Panc1 (cell line): ENCODE measurements around the gene ARSG. TPM values are rescaled to one million over a fixed set of nuclear protein-coding genes. Genes with fewer than 3 reads are reported as not detected.

Experiments
- ATAC-seq: fragments of 200-7000 bp; cut with Tn5 transposase; 2 replicates; pipeline ENCODE4 v1.9.1; 2020; ENCODE audit warnings: mild to moderate bottlenecking, moderate library complexity
- BruUV-seq: library from RNA; stranded (reverse); fragments of 400-500 nt; replicated peaks from 2 replicates; lab custom pipeline; 2021; lab: Mats Ljungman, UMichigan
- CTCF ChIA-PET: fragments of 300-600 bp; sonication (Branson Sonifier 250); formaldehyde crosslinking; loops from one replicate; lab custom pipeline; 2022; ENCODE audit warnings: antibody characterized with exemption; lab: Charles Lee
- POLR2A ChIA-PET: fragments of 300-600 bp; sonication (Branson Sonifier 250); formaldehyde crosslinking; loops from one replicate; lab custom pipeline; 2022; ENCODE audit warnings: antibody characterized with exemption; lab: Charles Lee
- DNase-seq: peaks from one replicate; pipeline ENCODE4 v3.0.0-alpha.2; 2010; ENCODE audit warnings: low read depth, low spot score
- H3K27ac ChIP-seq: 2 replicates; pipeline ENCODE4 v1.5.1; 2011; ENCODE audit warnings: mild to moderate bottlenecking, low read length, inconsistent platforms
- H3K27me3 ChIP-seq: fragments of 200-500 bp; sonication (Bioruptor generic); 2 replicates; pipeline ENCODE4 v1.6.0; 2014; ENCODE audit warnings: low read length, inconsistent platforms; ENCODE audit not compliant: control insufficient read depth, insufficient read depth
- H3K36me3 ChIP-seq: fragments of 200-500 bp; sonication (Bioruptor generic); 2 replicates; pipeline ENCODE4 v1.5.1; 2014; ENCODE audit warnings: inconsistent platforms, mild to moderate bottlenecking, low read length, moderate library complexity; ENCODE audit not compliant: control insufficient read depth, insufficient read depth
- H3K4me1 ChIP-seq: 2 replicates; pipeline ENCODE4 v1.5.1; 2011; ENCODE audit warnings: inconsistent platforms, mild to moderate bottlenecking, low read length, moderate library complexity; ENCODE audit not compliant: control insufficient read depth, insufficient read depth
- H3K4me3 ChIP-seq, 2 experiments: 2 replicates each; pipeline ENCODE4 v1.5.1; 2011 to 2012; ENCODE audit warnings: low read depth in 2 of 2, low read length in 2 of 2, mild to moderate bottlenecking in 2 of 2, inconsistent platforms in 1 of 2, moderate library complexity in 1 of 2
- H3K9me3 ChIP-seq: fragments of 200-500 bp; sonication (Bioruptor generic); 2 replicates; pipeline ENCODE4 v1.5.1; 2014; ENCODE audit warnings: low read depth, mild to moderate bottlenecking, inconsistent platforms, low read length, moderate library complexity; ENCODE audit not compliant: control insufficient read depth, insufficient read depth
- POLR2AphosphoS5 ChIP-seq: IDR thresholded peaks from 2 replicates; pipeline ENCODE4 v1.6.1; 2012; ENCODE audit warnings: mild to moderate bottlenecking, low read depth, low read length, moderate library complexity
- SIN3A ChIP-seq: IDR thresholded peaks from 2 replicates; pipeline ENCODE4 v1.6.1; 2012; ENCODE audit warnings: low read depth, mild to moderate bottlenecking, low read length, moderate library complexity, borderline replicate concordance; ENCODE audit not compliant: insufficient read depth
- TCF7L2 ChIP-seq: IDR thresholded peaks from 2 replicates; pipeline ENCODE4 v1.6.1; 2011; ENCODE audit warnings: mild to moderate bottlenecking, low read depth, low read length, inconsistent platforms
- in situ Hi-C: cut with HindIII; loops from 2 replicates; pipeline ENCODE4 v1.10.0; 2016; ENCODE audit warnings: low sequenced_read_pairs, low pct_unique_long_range_greater_than_20kb
- intact Hi-C: fragments of 100-400 bp; cut with micrococcal nuclease; formaldehyde crosslinking; loops from one replicate; pipeline ENCODE4 v1.10.0; 2022; ENCODE audit not compliant: unreplicated experiment
- total RNA-seq: library from RNA; stranded (reverse); gene quantifications from one replicate; pipeline ENCODE4 v1.2.1, GENCODE V29; 2021; ENCODE audit not compliant: unreplicated experiment
- TF ChIP-seq, protein P1 (sequence below), 2 experiments: IDR thresholded peaks; 2 replicates each; pipeline ENCODE4 v1.6.1; 2011 to 2012; ENCODE audit warnings: low read depth in 2 of 2, control low read depth in 1 of 2, low read length in 1 of 2, mild to moderate bottlenecking in 1 of 2, moderate library complexity in 1 of 2; ENCODE audit not compliant: insufficient read depth in 1 of 2
- TF ChIP-seq, protein P2 (sequence below): fragments of 450-650 bp; IDR thresholded peaks from 2 replicates; pipeline ENCODE4 v1.5.1; 2017; ENCODE audit warnings: mild to moderate bottlenecking

ARSG gene
- total RNA-seq, 1 experiment from 2014 or later: 2.3 TPM

DNA sequence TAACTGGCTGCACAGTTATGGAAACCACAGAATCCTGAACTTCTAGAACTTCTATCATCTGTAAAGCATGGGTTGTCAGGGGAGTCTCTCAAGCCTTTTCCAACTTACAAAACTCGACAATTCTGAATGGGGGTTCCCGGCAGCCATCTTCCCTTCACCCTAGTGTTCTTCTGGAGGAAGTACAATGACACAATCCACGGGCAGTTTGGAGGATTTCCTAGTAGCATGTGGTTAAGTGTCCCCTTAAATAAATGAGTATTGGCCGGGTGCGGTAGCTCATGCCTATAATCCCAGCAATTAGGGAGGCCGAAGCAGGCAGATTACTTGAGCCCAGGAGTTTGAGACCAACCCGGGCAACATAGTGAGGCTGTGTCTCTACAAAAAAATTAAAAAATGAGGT lies 2.5 kb upstream of the ARSG start:
- ATAC-seq (no peak), DNase-seq (no peak)
- Histone ChIP-seq H3K27me3 (peaks cover 4% of the 10 kb centered on the region), H3K27ac (no peak overlapping the region), H3K9me3 (no peaks in the 10 kb centered on the region), H3K4me3 (no peak overlapping the region), H3K4me1 (0 out of 2 replicates have a peak, but pooled peaks cover 2% of the 10 kb centered on the region), H3K36me3 (no peaks in the 10 kb centered on the region)
- no TSS peak for BruUV-seq
- ChIA-PET CTCF (no interaction called here), POLR2A (no interaction called here)
- in situ Hi-C loops: no loop called here
- intact Hi-C loops: no loop called here
- no peak for TF ChIP-seq POLR2AphosphoS5
- TF ChIP-seq SIN3A: no peak
- TF ChIP-seq TCF7L2: no peak
- TF ChIP-seq, protein P1, sequence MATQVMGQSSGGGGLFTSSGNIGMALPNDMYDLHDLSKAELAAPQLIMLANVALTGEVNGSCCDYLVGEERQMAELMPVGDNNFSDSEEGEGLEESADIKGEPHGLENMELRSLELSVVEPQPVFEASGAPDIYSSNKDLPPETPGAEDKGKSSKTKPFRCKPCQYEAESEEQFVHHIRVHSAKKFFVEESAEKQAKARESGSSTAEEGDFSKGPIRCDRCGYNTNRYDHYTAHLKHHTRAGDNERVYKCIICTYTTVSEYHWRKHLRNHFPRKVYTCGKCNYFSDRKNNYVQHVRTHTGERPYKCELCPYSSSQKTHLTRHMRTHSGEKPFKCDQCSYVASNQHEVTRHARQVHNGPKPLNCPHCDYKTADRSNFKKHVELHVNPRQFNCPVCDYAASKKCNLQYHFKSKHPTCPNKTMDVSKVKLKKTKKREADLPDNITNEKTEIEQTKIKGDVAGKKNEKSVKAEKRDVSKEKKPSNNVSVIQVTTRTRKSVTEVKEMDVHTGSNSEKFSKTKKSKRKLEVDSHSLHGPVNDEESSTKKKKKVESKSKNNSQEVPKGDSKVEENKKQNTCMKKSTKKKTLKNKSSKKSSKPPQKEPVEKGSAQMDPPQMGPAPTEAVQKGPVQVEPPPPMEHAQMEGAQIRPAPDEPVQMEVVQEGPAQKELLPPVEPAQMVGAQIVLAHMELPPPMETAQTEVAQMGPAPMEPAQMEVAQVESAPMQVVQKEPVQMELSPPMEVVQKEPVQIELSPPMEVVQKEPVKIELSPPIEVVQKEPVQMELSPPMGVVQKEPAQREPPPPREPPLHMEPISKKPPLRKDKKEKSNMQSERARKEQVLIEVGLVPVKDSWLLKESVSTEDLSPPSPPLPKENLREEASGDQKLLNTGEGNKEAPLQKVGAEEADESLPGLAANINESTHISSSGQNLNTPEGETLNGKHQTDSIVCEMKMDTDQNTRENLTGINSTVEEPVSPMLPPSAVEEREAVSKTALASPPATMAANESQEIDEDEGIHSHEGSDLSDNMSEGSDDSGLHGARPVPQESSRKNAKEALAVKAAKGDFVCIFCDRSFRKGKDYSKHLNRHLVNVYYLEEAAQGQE (IDR thresholded peaks at IDR 0.05; ENCODE audit: insufficient read depth in 1 of 2, low read depth in 2 of 2, low read length in 1 of 2): no peak
- TF ChIP-seq, protein P2, sequence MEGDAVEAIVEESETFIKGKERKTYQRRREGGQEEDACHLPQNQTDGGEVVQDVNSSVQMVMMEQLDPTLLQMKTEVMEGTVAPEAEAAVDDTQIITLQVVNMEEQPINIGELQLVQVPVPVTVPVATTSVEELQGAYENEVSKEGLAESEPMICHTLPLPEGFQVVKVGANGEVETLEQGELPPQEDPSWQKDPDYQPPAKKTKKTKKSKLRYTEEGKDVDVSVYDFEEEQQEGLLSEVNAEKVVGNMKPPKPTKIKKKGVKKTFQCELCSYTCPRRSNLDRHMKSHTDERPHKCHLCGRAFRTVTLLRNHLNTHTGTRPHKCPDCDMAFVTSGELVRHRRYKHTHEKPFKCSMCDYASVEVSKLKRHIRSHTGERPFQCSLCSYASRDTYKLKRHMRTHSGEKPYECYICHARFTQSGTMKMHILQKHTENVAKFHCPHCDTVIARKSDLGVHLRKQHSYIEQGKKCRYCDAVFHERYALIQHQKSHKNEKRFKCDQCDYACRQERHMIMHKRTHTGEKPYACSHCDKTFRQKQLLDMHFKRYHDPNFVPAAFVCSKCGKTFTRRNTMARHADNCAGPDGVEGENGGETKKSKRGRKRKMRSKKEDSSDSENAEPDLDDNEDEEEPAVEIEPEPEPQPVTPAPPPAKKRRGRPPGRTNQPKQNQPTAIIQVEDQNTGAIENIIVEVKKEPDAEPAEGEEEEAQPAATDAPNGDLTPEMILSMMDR: no peak

DNA sequence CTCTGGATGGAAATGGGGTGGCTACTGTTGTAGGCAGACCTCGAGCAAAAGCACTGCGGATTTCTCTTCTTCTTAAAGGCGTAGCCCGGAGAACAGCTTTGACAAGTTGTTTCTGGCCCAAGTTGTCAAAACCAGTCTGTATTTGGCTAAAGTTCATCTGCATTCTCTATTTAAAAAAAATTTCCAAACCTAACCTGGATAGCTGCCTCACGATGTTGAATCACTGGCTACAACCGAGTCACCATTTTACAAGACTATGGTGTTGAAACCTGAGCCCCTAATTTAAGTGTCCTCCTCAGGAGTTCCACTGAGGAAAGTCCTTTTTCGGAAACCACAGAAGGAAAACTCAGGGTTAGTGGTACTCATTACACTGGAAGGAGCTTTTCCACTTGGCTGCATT lies 1.8 kb upstream of the ARSG start:
- H3K27ac ChIP-seq: no peak overlapping the region
- 0 out of 2 replicates have a peak, but pooled peaks cover 2% of the 10 kb centered on the region for H3K4me1 ChIP-seq
- intact Hi-C loops: no loop called here
- H3K4me3 ChIP-seq: no peak overlapping the region
- BruUV-seq: no TSS peak
- DNase-seq (no peak), ATAC-seq (no peak)
- CTCF ChIA-PET: no interaction called here
- TF ChIP-seq SIN3A (no peak), TCF7L2 (no peak), POLR2AphosphoS5 (no peak)
- TF ChIP-seq, protein P1 (IDR thresholded peaks at IDR 0.05; ENCODE audit: insufficient read depth in 1 of 2, low read depth in 2 of 2, low read length in 1 of 2): no peak
- TF ChIP-seq, protein P2: no peak
- in situ Hi-C loops: no loop called here
- POLR2A ChIA-PET: no interaction called here
- H3K27me3 ChIP-seq: peaks cover 4% of the 10 kb centered on the region
- H3K9me3 ChIP-seq: no peaks in the 10 kb centered on the region
- no peaks in the 10 kb centered on the region for H3K36me3 ChIP-seq
